RWPE2 (cell line): Measurements from ENCODE around the gene TPM4.

Experiments
- ATAC-seq: fragments of 200-7000 bp; cut with Tn5 transposase; 3 replicates; pipeline ENCODE4 v1.9.1; 2021; ENCODE audit warnings: low read depth
- DNase-seq: peaks from one replicate; pipeline ENCODE4 v3.0.0-alpha.2; 2020; ENCODE audit warnings: low spot score
- H3K27ac ChIP-seq: fragments of 450-650 bp; 2 replicates; pipeline ENCODE4 v1.5.1; 2017; ENCODE audit warnings: mild to moderate bottlenecking; ENCODE audit not compliant: poor library complexity, severe bottlenecking
- H3K27me3 ChIP-seq: fragments of 250-450 bp; sonication (Bioruptor Pico); 2 replicates; pipeline ENCODE4 v1.5.1; 2021; ENCODE audit warnings: mild to moderate bottlenecking, moderate library complexity; ENCODE audit not compliant: insufficient read depth, poor library complexity, severe bottlenecking
- H3K36me3 ChIP-seq: fragments of 250-450 bp; sonication (Bioruptor Pico); 2 replicates; pipeline ENCODE4 v1.5.1; 2020; ENCODE audit warnings: low read depth, mild to moderate bottlenecking, moderate library complexity
- H3K4me1 ChIP-seq: fragments of 250-450 bp; sonication (Bioruptor Pico); 2 replicates; pipeline ENCODE4 v1.5.1; 2021; ENCODE audit warnings: mild to moderate bottlenecking, moderate library complexity; ENCODE audit not compliant: insufficient read depth, poor library complexity, severe bottlenecking
- H3K4me3 ChIP-seq: fragments of 250-450 bp; sonication (Bioruptor Pico); 2 replicates; pipeline ENCODE4 v1.5.1; 2021; ENCODE audit warnings: mild to moderate bottlenecking, moderate library complexity; ENCODE audit not compliant: severe bottlenecking
- H3K9me3 ChIP-seq: fragments of 250-450 bp; sonication (Bioruptor Pico); 2 replicates; pipeline ENCODE4 v1.5.1; 2021; ENCODE audit warnings: mild to moderate bottlenecking, moderate library complexity; ENCODE audit not compliant: severe bottlenecking
- TF ChIP-seq, protein P1 (sequence below): fragments of 450-650 bp; IDR thresholded peaks from one replicate; pipeline ENCODE4 v1.5.1; 2017; ENCODE audit warnings: mild to moderate bottlenecking, moderate library complexity; ENCODE audit not compliant: poor library complexity, severe bottlenecking

TPM4 gene

DNA sequence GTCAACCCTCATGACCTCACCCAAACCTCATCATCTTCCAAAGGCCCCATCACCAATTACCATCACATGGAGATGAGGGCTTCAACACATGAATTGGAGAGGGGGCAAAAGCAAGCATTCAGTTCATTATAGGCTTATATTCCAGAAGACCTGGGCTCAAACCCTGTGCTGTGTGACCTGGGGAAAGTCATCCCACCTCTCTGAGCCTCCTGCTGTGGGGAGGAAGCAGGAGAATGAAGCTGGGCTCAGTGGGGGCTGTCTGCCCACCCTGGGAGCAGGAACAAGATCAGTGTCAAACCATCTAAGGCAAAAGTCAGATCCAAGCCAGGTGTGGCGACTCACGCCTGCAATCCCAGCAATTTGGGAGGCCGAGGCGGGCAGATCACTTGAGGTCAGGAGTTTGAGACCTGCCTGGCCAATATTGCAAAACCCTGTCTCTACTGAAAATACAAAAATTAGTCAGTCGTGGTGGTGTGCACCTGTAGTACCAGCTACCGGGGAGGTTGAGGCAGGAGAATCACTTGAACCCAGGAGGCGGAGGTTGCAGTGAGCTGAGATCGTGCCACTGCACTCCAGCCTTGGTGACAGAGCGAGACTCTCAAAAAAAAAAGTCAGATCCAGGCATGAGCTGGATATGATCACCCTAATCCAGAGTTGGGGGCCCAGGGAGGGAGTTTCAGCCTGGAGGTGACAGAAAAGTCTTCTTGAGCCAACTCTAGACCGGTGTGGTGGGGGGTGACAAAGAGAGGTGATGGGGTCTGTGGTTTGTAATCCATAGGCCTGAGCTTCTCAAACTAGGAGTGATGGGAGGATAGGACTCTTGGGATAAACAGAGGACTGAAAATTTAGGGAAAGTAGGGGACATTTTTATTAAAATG, 1.6 kb upstream of the TPM4 start:
- Histone ChIP-seq H3K4me1 (peaks cover 24% of the 10 kb centered on the region), H3K36me3 (peaks cover 42% of the 10 kb centered on the region), H3K27ac (peak overlapping the region; percentile 99), H3K27me3 (no peaks in the 10 kb centered on the region), H3K4me3 (no peak overlapping the region), H3K9me3 (no peaks in the 10 kb centered on the region)
- TF ChIP-seq, protein P1, sequence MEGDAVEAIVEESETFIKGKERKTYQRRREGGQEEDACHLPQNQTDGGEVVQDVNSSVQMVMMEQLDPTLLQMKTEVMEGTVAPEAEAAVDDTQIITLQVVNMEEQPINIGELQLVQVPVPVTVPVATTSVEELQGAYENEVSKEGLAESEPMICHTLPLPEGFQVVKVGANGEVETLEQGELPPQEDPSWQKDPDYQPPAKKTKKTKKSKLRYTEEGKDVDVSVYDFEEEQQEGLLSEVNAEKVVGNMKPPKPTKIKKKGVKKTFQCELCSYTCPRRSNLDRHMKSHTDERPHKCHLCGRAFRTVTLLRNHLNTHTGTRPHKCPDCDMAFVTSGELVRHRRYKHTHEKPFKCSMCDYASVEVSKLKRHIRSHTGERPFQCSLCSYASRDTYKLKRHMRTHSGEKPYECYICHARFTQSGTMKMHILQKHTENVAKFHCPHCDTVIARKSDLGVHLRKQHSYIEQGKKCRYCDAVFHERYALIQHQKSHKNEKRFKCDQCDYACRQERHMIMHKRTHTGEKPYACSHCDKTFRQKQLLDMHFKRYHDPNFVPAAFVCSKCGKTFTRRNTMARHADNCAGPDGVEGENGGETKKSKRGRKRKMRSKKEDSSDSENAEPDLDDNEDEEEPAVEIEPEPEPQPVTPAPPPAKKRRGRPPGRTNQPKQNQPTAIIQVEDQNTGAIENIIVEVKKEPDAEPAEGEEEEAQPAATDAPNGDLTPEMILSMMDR, result no peak
- ATAC-seq (no peak), DNase-seq (no peak)

DNA sequence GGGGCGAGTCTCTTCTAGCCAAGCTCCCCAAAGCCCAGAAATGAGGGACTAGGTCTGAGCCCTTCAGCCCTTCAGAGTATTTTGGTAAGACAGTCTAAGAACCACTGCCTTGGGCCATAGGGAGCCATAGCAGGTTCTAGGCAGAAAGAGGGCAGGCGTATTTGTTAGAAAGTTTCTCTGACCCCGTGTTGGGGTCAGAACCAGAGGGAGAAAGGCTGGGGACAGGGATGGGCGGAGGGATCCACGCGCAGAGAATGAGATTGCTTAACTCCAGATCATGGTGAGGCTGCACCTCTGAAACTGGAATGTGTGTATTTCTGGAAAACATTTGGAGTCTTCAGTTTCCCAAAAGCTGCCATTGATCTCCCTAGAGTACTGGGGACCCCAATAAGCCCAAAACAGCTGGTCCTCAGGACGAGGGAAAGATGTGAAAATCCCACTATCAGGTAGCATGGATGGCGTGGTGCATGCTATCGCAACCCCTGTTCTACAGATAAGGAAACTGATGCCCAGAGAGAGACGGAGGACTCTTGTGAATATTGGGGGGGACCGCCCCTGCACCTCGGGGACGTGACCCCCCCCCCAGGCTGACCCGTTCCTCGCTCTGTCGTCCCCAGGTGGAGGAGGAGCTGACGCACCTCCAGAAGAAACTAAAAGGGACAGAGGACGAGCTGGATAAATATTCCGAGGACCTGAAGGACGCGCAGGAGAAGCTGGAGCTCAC, 703 bp upstream of the TPM4 start:
- H3K27me3 ChIP-seq, result no peaks in the 10 kb centered on the region
- ATAC-seq (no peak; the same call in 2 of the 3 replicates), DNase-seq (no peak)
- H3K27ac ChIP-seq, result peak overlapping the region; percentile 99
- H3K4me3 ChIP-seq, result peak overlapping the region; percentile 96
- TF ChIP-seq, protein P1, result no peak
- peaks cover 51% of the 10 kb centered on the region for H3K36me3 ChIP-seq
- peaks cover 25% of the 10 kb centered on the region for H3K4me1 ChIP-seq
- H3K9me3 ChIP-seq, result no peaks in the 10 kb centered on the region

DNA sequence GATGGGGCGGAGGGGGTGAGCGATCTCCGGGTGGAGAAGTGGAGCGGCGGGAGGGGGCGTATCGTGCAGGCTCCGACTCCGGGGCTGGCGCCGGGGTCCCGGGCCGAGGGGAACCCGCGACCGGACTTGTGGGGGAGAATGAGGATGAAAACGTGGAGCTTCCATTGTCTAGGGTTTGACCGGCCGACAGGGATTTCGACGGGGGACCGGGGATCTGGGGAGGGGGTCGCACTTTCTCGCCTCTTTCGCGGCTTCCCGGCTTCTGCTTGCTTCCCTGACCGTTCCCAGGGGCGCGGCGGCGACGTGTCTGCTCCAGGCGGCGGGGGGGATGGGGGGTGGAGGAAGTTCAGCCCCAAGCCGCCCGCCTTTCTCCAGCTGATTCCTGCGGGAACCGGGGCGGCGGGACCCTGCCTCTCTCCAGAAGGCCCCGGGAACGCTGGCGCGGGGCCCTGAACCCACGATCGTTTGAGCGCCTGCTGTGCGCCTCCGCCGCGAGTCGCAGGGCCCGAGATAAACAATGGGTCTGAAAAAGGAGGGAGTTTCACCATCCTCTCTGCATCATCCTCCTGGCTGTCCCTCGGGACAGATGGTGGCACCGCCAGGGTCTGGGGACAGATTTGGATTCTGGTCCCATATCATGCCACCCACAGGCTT, 790 bp downstream of the TPM4 start:
- peaks cover 16% of the 10 kb centered on the region for H3K4me1 ChIP-seq
- DNase-seq, result no peak
- no peak for ATAC-seq

DNA sequence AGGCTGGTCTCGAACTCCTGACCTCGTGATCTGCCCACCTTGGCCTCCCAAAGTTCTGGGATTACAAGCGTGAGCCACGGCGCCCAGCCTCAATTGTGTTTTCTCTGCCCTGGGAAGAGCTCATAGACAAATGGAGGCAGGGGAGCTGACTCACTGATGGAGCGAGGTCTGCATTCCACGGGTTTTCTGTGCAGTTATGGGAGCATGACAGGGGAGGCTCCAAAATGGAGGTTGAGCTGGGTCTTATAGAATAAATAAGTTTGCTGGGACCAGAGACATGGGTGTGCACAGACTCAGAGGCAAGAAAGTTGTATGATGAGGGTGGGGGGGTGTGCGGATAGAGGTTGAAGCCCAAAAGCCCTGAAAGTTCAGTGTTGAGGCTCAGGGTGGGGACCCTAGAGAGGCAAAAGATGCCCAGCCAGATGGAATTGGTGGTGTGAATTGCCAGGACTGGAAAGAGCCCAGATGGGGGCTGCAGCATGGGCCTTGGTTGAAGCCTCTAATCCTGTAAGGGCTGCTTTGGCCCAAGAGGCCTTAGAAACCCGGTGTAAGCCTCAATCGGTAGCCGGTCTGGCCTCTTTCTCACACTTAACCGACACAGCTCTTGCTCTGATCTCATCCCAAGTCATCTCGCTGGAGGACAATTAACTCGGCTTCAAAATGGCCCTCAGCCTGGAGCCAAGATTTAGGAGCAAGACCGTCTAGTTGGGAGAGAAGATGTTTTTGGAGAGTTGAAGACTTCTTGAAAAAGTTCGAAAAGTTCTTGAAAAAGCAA, 1.9 kb downstream of the TPM4 start:
- Histone ChIP-seq H3K36me3 (peaks cover 59% of the 10 kb centered on the region), H3K4me1 (peaks cover 16% of the 10 kb centered on the region), H3K9me3 (no peaks in the 10 kb centered on the region), H3K27me3 (no peaks in the 10 kb centered on the region), H3K27ac (peak overlapping the region; percentile 99), H3K4me3 (peak overlapping the region; percentile 96)
- DNase-seq (no peak), ATAC-seq (peak; percentile 6; the same call in 1 of the 3 replicates)
- TF ChIP-seq, protein P1, result no peak

More for the DNA sequence above, 790 bp downstream of the TPM4 start:
- H3K27me3 ChIP-seq, result no peaks in the 10 kb centered on the region
- H3K9me3 ChIP-seq, result no peaks in the 10 kb centered on the region
- peak overlapping the region; percentile 99 for H3K27ac ChIP-seq
- TF ChIP-seq, protein P1, result no peak
- H3K36me3 ChIP-seq, result peaks cover 54% of the 10 kb centered on the region
- peak overlapping the region; percentile 96 for H3K4me3 ChIP-seq
